Astrocyte (in vitro differentiated cells and primary cell): ENCODE results near the gene KLRB1. TPM values are rescaled to one million over a fixed set of nuclear protein-coding genes. Genes with fewer than 3 reads are reported as not detected.
"Not testable (repeated sequence)": the region's sequence is repeated elsewhere in the genome, so short reads cannot be mapped to it uniquely, and the experiment has no call there.

Experiments
- DNase-seq: peaks from one replicate; pipeline ENCODE4 v3.0.0-alpha.2; 2010; ENCODE audit warnings: low read depth
- FAIRE-seq: peaks from 2 replicates; lab custom pipeline; 2011; peaks lifted over from hg19 to GRCh38; lab: Jason Lieb, UNC
- H2AFZ ChIP-seq: 2 replicates; pipeline ENCODE4 v1.6.0; 2012; ENCODE audit warnings: low read depth, low read length, inconsistent platforms
- H3K27ac ChIP-seq: 2 replicates; pipeline ENCODE4 v1.5.1; 2011; ENCODE audit warnings: low read depth, low read length, inconsistent platforms
- H3K27me3 ChIP-seq: 2 replicates; pipeline ENCODE4 v1.6.0; 2011; ENCODE audit warnings: low read length, inconsistent platforms; ENCODE audit not compliant: insufficient read depth
- H3K36me3 ChIP-seq: 2 replicates; pipeline ENCODE4 v1.5.1; 2011; ENCODE audit warnings: low read length, inconsistent platforms; ENCODE audit not compliant: insufficient read depth
- H3K4me1 ChIP-seq: 2 replicates; pipeline ENCODE4 v1.5.1; 2011; ENCODE audit warnings: low read length, inconsistent platforms; ENCODE audit not compliant: insufficient read depth
- H3K4me2 ChIP-seq: 2 replicates; pipeline ENCODE4 v1.6.0; 2012; ENCODE audit warnings: low read length, inconsistent platforms
- H3K4me3 ChIP-seq: 2 replicates; pipeline ENCODE4 v1.5.1; 2011; ENCODE audit warnings: low read depth, mild to moderate bottlenecking, low read length, inconsistent platforms; ENCODE audit not compliant: insufficient read depth
- H3K79me2 ChIP-seq: 2 replicates; pipeline ENCODE4 v1.6.0; 2012; ENCODE audit warnings: mild to moderate bottlenecking, low read length, inconsistent platforms; ENCODE audit not compliant: insufficient read depth
- H3K9ac ChIP-seq: 2 replicates; pipeline ENCODE4 v1.6.0; 2012; ENCODE audit warnings: mild to moderate bottlenecking, low read length, inconsistent platforms
- H3K9me3 ChIP-seq: 2 replicates; pipeline ENCODE4 v1.5.1; 2012; ENCODE audit warnings: low read depth, mild to moderate bottlenecking, low read length, inconsistent platforms; ENCODE audit not compliant: insufficient read depth
- H4K20me1 ChIP-seq: 2 replicates; pipeline ENCODE4 v1.6.0; 2012; ENCODE audit warnings: low read length, inconsistent platforms; ENCODE audit not compliant: insufficient read depth
- H3K27ac Mint-ChIP-seq: one replicate; pipeline ENCODE4 v1.8.0; 2021; ENCODE audit warnings: mild to moderate bottlenecking, mixed read lengths; ENCODE audit not compliant: unreplicated experiment
- H3K27me3 Mint-ChIP-seq: one replicate; pipeline ENCODE4 v1.8.0; 2021; ENCODE audit warnings: low read depth, mixed read lengths; ENCODE audit not compliant: unreplicated experiment
- H3K36me3 Mint-ChIP-seq: one replicate; pipeline ENCODE4 v1.8.0; 2021; ENCODE audit warnings: low read depth, mixed read lengths; ENCODE audit not compliant: unreplicated experiment
- H3K4me1 Mint-ChIP-seq: one replicate; pipeline ENCODE4 v1.8.0; 2021; ENCODE audit warnings: low read depth, mixed read lengths; ENCODE audit not compliant: unreplicated experiment
- H3K4me3 Mint-ChIP-seq: one replicate; pipeline ENCODE4 v1.8.0; 2021; ENCODE audit warnings: mild to moderate bottlenecking, moderate library complexity, mixed read lengths; ENCODE audit not compliant: unreplicated experiment
- H3K9me3 Mint-ChIP-seq: one replicate; pipeline ENCODE4 v1.8.0; 2021; ENCODE audit warnings: mild to moderate bottlenecking, mixed read lengths; ENCODE audit not compliant: unreplicated experiment
- EZH2 ChIP-seq: IDR thresholded peaks from 2 replicates; pipeline ENCODE4 v1.6.1; 2012; ENCODE audit warnings: mild to moderate bottlenecking, low read length, inconsistent platforms; ENCODE audit not compliant: insufficient read depth
- total RNA-seq: library from RNA; stranded (reverse); gene quantifications from 2 replicates; pipeline ENCODE4 v1.2.1, GENCODE V29; 2021
- TF ChIP-seq, protein P1 (sequence below): IDR thresholded peaks from 2 replicates; pipeline ENCODE4 v1.5.1; 2011; ENCODE audit warnings: low read depth, mild to moderate bottlenecking, inconsistent platforms, low read length, moderate library complexity; ENCODE audit not compliant: insufficient read depth

The KLRB1 gene
- total RNA-seq, 1 donor from 2014 or later = not detected

DNA sequence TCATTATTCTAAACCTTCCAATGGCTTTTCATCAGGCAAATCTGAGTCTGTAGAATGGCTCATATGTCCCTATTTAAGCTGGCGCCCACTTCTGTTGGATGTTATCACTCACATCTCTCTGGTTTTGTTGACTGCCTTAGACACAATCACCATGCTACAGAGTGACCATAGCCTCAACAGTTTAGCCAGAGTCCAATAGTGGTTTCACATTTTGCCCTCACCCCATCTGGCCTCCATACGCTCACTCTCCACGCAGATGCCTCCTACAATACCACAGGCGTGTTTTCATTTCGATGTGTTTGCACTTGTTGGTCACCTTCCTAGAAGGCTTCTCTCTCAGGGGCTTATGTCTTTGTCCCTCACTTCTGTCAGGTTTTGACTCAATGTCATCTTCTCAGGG is 3.4 kb downstream of the KLRB1 start:
- no peaks in the 10 kb centered on the region for H3K9me3 Mint-ChIP-seq
- H3K27me3 ChIP-seq = no peaks in the 10 kb centered on the region
- FAIRE-seq (no peak), DNase-seq (no peak)
- no peaks in the 10 kb centered on the region for H3K36me3 Mint-ChIP-seq
- H3K27ac ChIP-seq = no peak overlapping the region
- H3K4me3 ChIP-seq = no peak overlapping the region
- no peak overlapping the region for H3K4me3 Mint-ChIP-seq
- no peaks in the 10 kb centered on the region for H3K36me3 ChIP-seq
- no peaks in the 10 kb centered on the region for H3K9me3 ChIP-seq
- no peaks in the 10 kb centered on the region for H3K4me1 ChIP-seq
- H3K9ac ChIP-seq = no peak overlapping the region
- H2AFZ ChIP-seq = no peak overlapping the region
- TF ChIP-seq, protein P1, sequence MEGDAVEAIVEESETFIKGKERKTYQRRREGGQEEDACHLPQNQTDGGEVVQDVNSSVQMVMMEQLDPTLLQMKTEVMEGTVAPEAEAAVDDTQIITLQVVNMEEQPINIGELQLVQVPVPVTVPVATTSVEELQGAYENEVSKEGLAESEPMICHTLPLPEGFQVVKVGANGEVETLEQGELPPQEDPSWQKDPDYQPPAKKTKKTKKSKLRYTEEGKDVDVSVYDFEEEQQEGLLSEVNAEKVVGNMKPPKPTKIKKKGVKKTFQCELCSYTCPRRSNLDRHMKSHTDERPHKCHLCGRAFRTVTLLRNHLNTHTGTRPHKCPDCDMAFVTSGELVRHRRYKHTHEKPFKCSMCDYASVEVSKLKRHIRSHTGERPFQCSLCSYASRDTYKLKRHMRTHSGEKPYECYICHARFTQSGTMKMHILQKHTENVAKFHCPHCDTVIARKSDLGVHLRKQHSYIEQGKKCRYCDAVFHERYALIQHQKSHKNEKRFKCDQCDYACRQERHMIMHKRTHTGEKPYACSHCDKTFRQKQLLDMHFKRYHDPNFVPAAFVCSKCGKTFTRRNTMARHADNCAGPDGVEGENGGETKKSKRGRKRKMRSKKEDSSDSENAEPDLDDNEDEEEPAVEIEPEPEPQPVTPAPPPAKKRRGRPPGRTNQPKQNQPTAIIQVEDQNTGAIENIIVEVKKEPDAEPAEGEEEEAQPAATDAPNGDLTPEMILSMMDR = no peak
- no peak for TF ChIP-seq EZH2
- H3K4me1 Mint-ChIP-seq = no peaks in the 10 kb centered on the region
- no peak overlapping the region for H3K27ac Mint-ChIP-seq
- H3K79me2 ChIP-seq = no peaks in the 10 kb centered on the region
- H4K20me1 ChIP-seq = no peaks in the 10 kb centered on the region
- H3K27me3 Mint-ChIP-seq = no peaks in the 10 kb centered on the region
- H3K4me2 ChIP-seq = no peak overlapping the region

DNA sequence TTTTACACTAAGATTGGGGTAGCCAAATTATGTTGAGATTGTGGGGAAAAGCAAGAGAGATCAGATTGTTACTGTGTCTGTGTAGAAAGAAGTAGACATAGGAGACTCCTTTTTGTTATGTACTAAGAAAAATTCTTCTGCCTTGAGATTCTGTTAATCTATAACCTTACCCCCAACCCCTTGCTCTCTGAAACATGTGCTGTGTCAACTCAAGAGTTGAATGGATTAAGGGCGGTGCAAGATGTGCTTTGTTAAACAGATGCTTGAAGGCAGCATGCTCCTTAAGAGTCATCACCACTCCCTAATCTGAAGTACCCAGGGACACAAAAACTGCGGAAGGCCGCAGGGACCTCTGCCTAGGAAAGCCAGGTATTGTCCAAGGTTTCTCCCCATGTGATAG is 7.3 kb downstream of the KLRB1 start:
- H3K4me3 ChIP-seq, H3K79me2 ChIP-seq, H3K4me1 ChIP-seq, DNase-seq, H3K9me3 Mint-ChIP-seq, H3K9me3 ChIP-seq, H4K20me1 ChIP-seq, H3K4me1 Mint-ChIP-seq, H2AFZ ChIP-seq, H3K36me3 Mint-ChIP-seq, FAIRE-seq, H3K9ac ChIP-seq, H3K27ac ChIP-seq, H3K27ac Mint-ChIP-seq, H3K4me3 Mint-ChIP-seq, H3K36me3 ChIP-seq, H3K27me3 Mint-ChIP-seq, H3K4me2 ChIP-seq, H3K27me3 ChIP-seq: not testable (repeated sequence)

DNA sequence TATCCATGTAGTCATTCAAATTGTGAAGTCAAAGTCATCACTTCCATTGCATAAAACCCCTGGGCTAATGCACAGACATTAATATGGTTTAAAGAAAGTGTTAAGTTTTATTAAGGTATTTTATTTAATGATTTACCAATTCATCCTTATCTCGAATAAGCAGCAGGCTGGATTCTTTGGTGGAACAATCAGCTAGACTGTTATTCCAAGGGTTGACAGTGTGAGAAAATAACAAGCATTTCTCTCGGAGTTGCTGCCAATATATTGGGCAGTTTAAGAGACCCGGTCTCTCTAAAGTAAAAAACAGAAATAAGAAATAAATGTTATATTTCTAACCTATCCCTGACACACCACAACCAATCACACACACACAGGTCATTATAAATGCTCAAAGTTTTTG is 9.4 kb downstream of the KLRB1 start:
- H3K9ac ChIP-seq = no peak overlapping the region
- FAIRE-seq (no peak), DNase-seq (no peak)
- no peak overlapping the region for H3K4me2 ChIP-seq
- no peaks in the 10 kb centered on the region for H3K27me3 Mint-ChIP-seq
- no peak for TF ChIP-seq EZH2
- TF ChIP-seq, protein P1 = no peak
- H3K36me3 Mint-ChIP-seq = no peaks in the 10 kb centered on the region
- no peaks in the 10 kb centered on the region for H3K4me1 ChIP-seq
- no peaks in the 10 kb centered on the region for H4K20me1 ChIP-seq
- H3K27me3 ChIP-seq = no peaks in the 10 kb centered on the region
- H3K36me3 ChIP-seq = no peaks in the 10 kb centered on the region
- H3K27ac Mint-ChIP-seq = no peak overlapping the region
- H3K4me1 Mint-ChIP-seq = no peaks in the 10 kb centered on the region
- no peaks in the 10 kb centered on the region for H3K79me2 ChIP-seq
- H3K9me3 ChIP-seq = no peaks in the 10 kb centered on the region
- no peak overlapping the region for H3K4me3 ChIP-seq
- no peak overlapping the region for H3K4me3 Mint-ChIP-seq
- H3K27ac ChIP-seq = no peak overlapping the region
- H3K9me3 Mint-ChIP-seq = no peaks in the 10 kb centered on the region
- H2AFZ ChIP-seq = no peak overlapping the region
